Measurements from ENCODE around the gene ZFAND3. TPM values are rescaled to one million over a fixed set of nuclear protein-coding genes. Genes with fewer than 3 reads are reported as not detected.

The ZFAND3 gene
- total and polyA plus RNA-seq, 2 experiments from 2014 or later = 16.9 to 28.2 TPM

GRCh38 chr6:37826993-37827392 lies 7.5 kb downstream of the ZFAND3 start:
- H3K4me1 Mint-ChIP-seq = peaks cover 28% of the 10 kb centered on the region
- no peak overlapping the region for H3K4me3 ChIP-seq
- no peaks in the 10 kb centered on the region for H3K9me3 Mint-ChIP-seq
- peaks cover under 1% of the 10 kb centered on the region; the same call in 1 of the 3 replicates for H3K36me3 Mint-ChIP-seq (ENCODE audit: low read depth)
- H3K4me2 ChIP-seq = no peak overlapping the region
- peaks cover 14% of the 10 kb centered on the region for H3K4me1 ChIP-seq (ENCODE audit: insufficient read depth)
- no peak for ATAC-seq
- TF ChIP-seq ZNF462 (CRISPR knock-in tag; IDR thresholded peaks at IDR 0.05) = no peak
- TF ChIP-seq REST (IDR thresholded peaks at IDR 0.05; ENCODE audit: unreplicated experiment) = no peak
- no peak for TF ChIP-seq STAT1 (IDR thresholded peaks at IDR 0.05; ENCODE audit: unreplicated experiment)
- no peak for TF ChIP-seq ZNF114 (CRISPR knock-in tag; IDR thresholded peaks at IDR 0.05)
- TF ChIP-seq EZH2 (IDR thresholded peaks at IDR 0.05; ENCODE audit: low read depth, unreplicated experiment) = no peak
- TF ChIP-seq EZH2phosphoT487 (IDR thresholded peaks at IDR 0.05; ENCODE audit: unreplicated experiment) = no peak
- no peak for TF ChIP-seq ETS1 (IDR thresholded peaks at IDR 0.05)
- no peak for TF ChIP-seq POLR2AphosphoS5 (IDR thresholded peaks at IDR 0.05; ENCODE audit: low read depth)
- TF ChIP-seq JUNB (IDR thresholded peaks at IDR 0.05; ENCODE audit: unreplicated experiment) = no peak
- TF ChIP-seq CREB1 (CRISPR knock-in tag; IDR thresholded peaks at IDR 0.05; ENCODE audit: low read depth) = no peak
- TF ChIP-seq NANOG (IDR thresholded peaks at IDR 0.05; ENCODE audit: borderline replicate concordance) = no peak
- TF ChIP-seq ZNF331 (CRISPR knock-in tag; IDR thresholded peaks at IDR 0.05; ENCODE audit: low read depth) = no peak
- TF ChIP-seq CTCF (conservative IDR thresholded peaks at IDR 0.05; ENCODE audit: low read depth in 2 of 2) = no peak
- no peaks in the 10 kb centered on the region for H3F3A ChIP-seq (replicated peaks; ENCODE audit: low read depth)
- H3K27me3 ChIP-seq (ENCODE audit: insufficient read depth) = no peaks in the 10 kb centered on the region
- no peaks in the 10 kb centered on the region for H3K36me3 ChIP-seq (ENCODE audit: insufficient read depth)
- no peak overlapping the region for H3K27ac ChIP-seq (ENCODE audit: low read depth)
- H2AFZ ChIP-seq = no peak overlapping the region
- H3K4me3 Mint-ChIP-seq = no peak overlapping the region
- H3K79me2 ChIP-seq (replicated peaks; ENCODE audit: insufficient read depth) = peaks cover 100% of the 10 kb centered on the region
- no peaks in the 10 kb centered on the region for H3K9me2 ChIP-seq (ENCODE audit: insufficient read depth)
- no peak for DNase-seq (ENCODE audit: low spot score)
- peaks cover 72% of the 10 kb centered on the region for H4K20me1 ChIP-seq (replicated peaks; ENCODE audit: insufficient read depth)
- no peak overlapping the region for H3K27ac Mint-ChIP-seq
- peaks cover 2% of the 10 kb centered on the region for H3K27me3 Mint-ChIP-seq (ENCODE audit: insufficient read depth, low read depth, poor library complexity)

Measured in GM23338 (cell line).